Amygdala (tissue), 56 donors: ENCODE measurements around the gene TAP2.

ENCODE experiments used
- DNase-seq, 56 donors: peaks; one replicate each; lab custom pipeline; 2025; lab: John Stamatoyannopoulos, UW

Gene TAP2

GRCh38 chr6:32855467-32856174 lies 17.1 kb upstream of the TAP2 start:
- DNase-seq = no peak

GRCh38 chr6:32854376-32855178 lies 16.0 kb upstream of the TAP2 start:
- peak in 24 of 56 donors; percentile 12 to 75 (median 55) for DNase-seq

- DNase-seq = peak; percentile 75 to 99 (median 93)
Measured at GRCh38 chr6:32853541-32854375, 15.2 kb upstream of the TAP2 start, which contains the start of the genes PSMB9 and TAP1. Gene PSMB9, plus strand, starts transcription at chr6:32854192. Its CDS starts 38 bp downstream, at chr6:32854230. Gene TAP1, minus strand, starts transcription at chr6:32853704. Its CDS starts 68 bp downstream, at chr6:32853636.

GRCh38 chr6:32852844-32853540 lies 14.5 kb upstream of the TAP2 start:
- peak in 33 of 56 donors; percentile 17 to 75 (median 52) for DNase-seq

GRCh38 chr6:32852018-32852843 lies 13.7 kb upstream of the TAP2 start:
- peak in 5 of 56 donors; percentile 4 to 43 (median 30) for DNase-seq

- no peak for DNase-seq
Measured at GRCh38 chr6:32851025-32851424, 12.5 kb upstream of the TAP2 start.

GRCh38 chr6:32849126-32849525 lies 10.6 kb upstream of the TAP2 start:
- DNase-seq = no peak

GRCh38 chr6:32847795-32848194 lies 9.3 kb upstream of the TAP2 start:
- DNase-seq = no peak

- DNase-seq = no peak
Measured at GRCh38 chr6:32847004-32847403, 8.5 kb upstream of the TAP2 start.

- peak in 6 of 56 donors; percentile 4 to 23 (median 8) for DNase-seq
Measured at GRCh38 chr6:32845384-32845884, 6.9 kb upstream of the TAP2 start.

- DNase-seq = no peak
Measured at GRCh38 chr6:32844839-32845383, 6.4 kb upstream of the TAP2 start.

- peak; percentile 35 to 96 (median 84) for DNase-seq
Measured at GRCh38 chr6:32843979-32844838, 5.7 kb upstream of the TAP2 start, which contains the start of gene PSMB8. Gene PSMB8, minus strand, starts transcription at chr6:32844047. Its CDS starts 51 bp downstream, at chr6:32843996.

GRCh38 chr6:32843331-32843978 lies 4.9 kb upstream of the TAP2 start:
- no peak for DNase-seq

- DNase-seq = no peak
Measured at GRCh38 chr6:32842690-32843089, 4.2 kb upstream of the TAP2 start.

- DNase-seq = no peak
Measured at GRCh38 chr6:32842021-32842650, 3.6 kb upstream of the TAP2 start.

GRCh38 chr6:32840604-32841246 lies 2.2 kb upstream of the TAP2 start:
- DNase-seq = no peak
